H9 (cell line): Measurements from ENCODE around the gene CABLES1. TPM values are rescaled to one million over a fixed set of nuclear protein-coding genes. Genes with fewer than 3 reads are reported as not detected.

Experiments
- DNase-seq: peaks from one replicate; pipeline ENCODE4 v3.0.0-alpha.2; 2017
- H2AFZ ChIP-seq: one replicate; pipeline ENCODE4 v1.6.1; 2013; ENCODE audit warnings: mild to moderate bottlenecking, low read length, control low read depth, moderate library complexity
- H2AK5ac ChIP-seq: 2 replicates; pipeline ENCODE4 v1.6.1; 2013; ENCODE audit warnings: low read length, control low read depth, mixed read lengths; ENCODE audit not compliant: insufficient read length
- H2BK120ac ChIP-seq: one replicate; pipeline ENCODE4 v1.6.1; 2013; ENCODE audit warnings: low read depth, mild to moderate bottlenecking, low read length, control low read depth, inconsistent platforms; ENCODE audit not compliant: poor library complexity, severe bottlenecking
- H2BK12ac ChIP-seq: 2 replicates; pipeline ENCODE4 v1.6.1; 2013; ENCODE audit warnings: low read length, control low read depth, mixed read lengths, low read depth; ENCODE audit not compliant: insufficient read length
- H2BK15ac ChIP-seq: 2 replicates; pipeline ENCODE4 v1.6.1; 2013; ENCODE audit warnings: low read depth, low read length, control low read depth
- H2BK20ac ChIP-seq: one replicate; pipeline ENCODE4 v1.6.1; 2013; ENCODE audit warnings: low read depth, mild to moderate bottlenecking, low read length, control low read depth, inconsistent platforms; ENCODE audit not compliant: poor library complexity, severe bottlenecking
- H2BK5ac ChIP-seq: 2 replicates; pipeline ENCODE4 v1.6.1; 2013; ENCODE audit warnings: low read length, control low read depth, mixed read lengths; ENCODE audit not compliant: insufficient read length
- H3K14ac ChIP-seq: 2 replicates; pipeline ENCODE4 v1.6.1; 2013; ENCODE audit warnings: low read length, control low read depth; ENCODE audit not compliant: insufficient read depth
- H3K18ac ChIP-seq: 2 replicates; pipeline ENCODE4 v1.6.1; 2013; ENCODE audit warnings: low read depth, mild to moderate bottlenecking, mixed read lengths, low read length, control low read depth; ENCODE audit not compliant: insufficient read length
- H3K23ac ChIP-seq: 2 replicates; pipeline ENCODE4 v1.6.1; 2013; ENCODE audit warnings: low read length, control low read depth, mixed read lengths, low read depth; ENCODE audit not compliant: insufficient read length
- H3K23me2 ChIP-seq: 2 replicates; pipeline ENCODE4 v1.6.1; 2013; ENCODE audit warnings: low read depth, mild to moderate bottlenecking, mixed read lengths, low read length, control low read depth; ENCODE audit not compliant: insufficient read length, poor library complexity, severe bottlenecking
- H3K27ac ChIP-seq: 2 replicates; pipeline ENCODE4 v1.5.1; 2013; ENCODE audit warnings: low read length, control low read depth, mixed read lengths, low read depth; ENCODE audit not compliant: insufficient read length
- H3K27me3 ChIP-seq: 2 replicates; pipeline ENCODE4 v1.6.1; 2013; ENCODE audit warnings: low read length, control low read depth, inconsistent platforms; ENCODE audit not compliant: insufficient read depth
- H3K4ac ChIP-seq: 2 replicates; pipeline ENCODE4 v1.6.1; 2013; ENCODE audit warnings: low read depth, mild to moderate bottlenecking, control low read depth, inconsistent platforms, low read length, moderate library complexity
- H3K4me1 ChIP-seq: 2 replicates; pipeline ENCODE4 v1.6.1; 2013; ENCODE audit warnings: low read length, control low read depth, inconsistent platforms; ENCODE audit not compliant: insufficient read depth
- H3K4me2 ChIP-seq: 2 replicates; pipeline ENCODE4 v1.6.1; 2013; ENCODE audit warnings: low read length, control low read depth, mixed read lengths; ENCODE audit not compliant: insufficient read length, insufficient read depth
- H3K56ac ChIP-seq: 2 replicates; pipeline ENCODE4 v1.6.1; 2013; ENCODE audit warnings: low read depth, mild to moderate bottlenecking, mixed read lengths, low read length, control low read depth; ENCODE audit not compliant: insufficient read length
- H3K79me1 ChIP-seq: 2 replicates; pipeline ENCODE4 v1.6.1; 2013; ENCODE audit warnings: low read depth, mild to moderate bottlenecking, moderate library complexity, low read length, control low read depth, inconsistent platforms; ENCODE audit not compliant: insufficient read depth, poor library complexity, severe bottlenecking
- H3K79me2 ChIP-seq: 2 replicates; pipeline ENCODE4 v1.6.1; 2013; ENCODE audit warnings: low read length, control low read depth, inconsistent platforms; ENCODE audit not compliant: insufficient read depth
- H3K9ac ChIP-seq: 2 replicates; pipeline ENCODE4 v1.6.1; 2013; ENCODE audit warnings: low read length, control low read depth, mixed read lengths; ENCODE audit not compliant: insufficient read length; ENCODE audit errors: extremely low read depth
- H3K9me3 ChIP-seq: one replicate; pipeline ENCODE4 v1.6.1; 2013; ENCODE audit warnings: low read depth, low read length, inconsistent platforms; ENCODE audit not compliant: control insufficient read depth
- H3T11ph ChIP-seq: one replicate; pipeline ENCODE4 v1.6.1; 2013; ENCODE audit warnings: mild to moderate bottlenecking, low read length, control low read depth, inconsistent platforms
- H4K20me1 ChIP-seq: one replicate; pipeline ENCODE4 v1.6.1; 2013; ENCODE audit not compliant: control insufficient read depth, insufficient read length, insufficient read depth
- H4K5ac ChIP-seq: 2 replicates; pipeline ENCODE4 v1.6.1; 2013; ENCODE audit warnings: low read depth, mild to moderate bottlenecking, mixed read lengths, low read length, control low read depth; ENCODE audit not compliant: insufficient read length
- H4K8ac ChIP-seq: replicated peaks from 2 replicates; pipeline ENCODE4 v1.6.1; 2013; ENCODE audit warnings: low read length, control low read depth, mixed read lengths, low read depth; ENCODE audit not compliant: insufficient read length
- H4K91ac ChIP-seq: 2 replicates; pipeline ENCODE4 v1.6.1; 2013; ENCODE audit warnings: low read depth, mild to moderate bottlenecking, moderate library complexity, mixed read lengths, low read length, control low read depth; ENCODE audit not compliant: insufficient read length
- H3K27ac Mint-ChIP-seq, 3 experiments: 2 replicates in 2 of 3; 3 replicates in 1 of 3; pipeline ENCODE4 v1.8.0; 2020 to 2021; ENCODE audit warnings: mixed read lengths in 3 of 3, mild to moderate bottlenecking in 1 of 3, moderate library complexity in 1 of 3
- H3K27me3 Mint-ChIP-seq: 2 replicates; pipeline ENCODE4 v1.8.0; 2021; ENCODE audit warnings: low read depth, mild to moderate bottlenecking, moderate library complexity, mixed read lengths
- H3K36me3 Mint-ChIP-seq, 3 experiments: 2 replicates in 2 of 3; 3 replicates in 1 of 3; pipeline ENCODE4 v1.8.0; 2020 to 2021; ENCODE audit warnings: low read depth in 3 of 3, mixed read lengths in 3 of 3; ENCODE audit not compliant: insufficient read depth in 1 of 3
- H3K4me1 Mint-ChIP-seq, 2 experiments: 2 replicates each; pipeline ENCODE4 v1.8.0; 2020; ENCODE audit warnings: mixed read lengths in 2 of 2
- H3K4me3 Mint-ChIP-seq, 2 experiments: 2 replicates in 1 of 2; 3 replicates in 1 of 2; pipeline ENCODE4 v1.8.0; 2020 to 2021; ENCODE audit warnings: mild to moderate bottlenecking in 2 of 2, mixed read lengths in 2 of 2, moderate library complexity in 1 of 2
- H3K9me3 Mint-ChIP-seq, 2 experiments: 2 replicates in 1 of 2; 3 replicates in 1 of 2; pipeline ENCODE4 v1.8.0; 2020; ENCODE audit warnings: mild to moderate bottlenecking in 2 of 2, mixed read lengths in 2 of 2, moderate library complexity in 1 of 2
- WGBS: extraction: QIAGEN DNeasy Blood & Tissue Kit; methylation state at CpG from one replicate; pipeline ENCODE4 v1.1.7; 2013; ENCODE audit warnings: missing lambda C conversion rate, low lambda C conversion rate, mixed read lengths; ENCODE audit not compliant: insufficient read length; ENCODE audit errors: extremely low coverage; 5-methylcytosine and 5-hydroxymethylcytosine counted together
- total RNA-seq: library from RNA; stranded (reverse); gene quantifications from 2 replicates; pipeline ENCODE4 v1.2.1, GENCODE V29; 2021
- TF ChIP-seq, protein P1 (sequence below): fragments of 200-600 bp; sonication (generic); conservative IDR thresholded peaks from 3 replicates; pipeline ENCODE4 v1.8.0; 2021; ENCODE audit warnings: antibody characterized with exemption, mild to moderate bottlenecking

The CABLES1 gene
- total RNA-seq, 1 experiment from 2014 or later, result 27.1 TPM

DNA sequence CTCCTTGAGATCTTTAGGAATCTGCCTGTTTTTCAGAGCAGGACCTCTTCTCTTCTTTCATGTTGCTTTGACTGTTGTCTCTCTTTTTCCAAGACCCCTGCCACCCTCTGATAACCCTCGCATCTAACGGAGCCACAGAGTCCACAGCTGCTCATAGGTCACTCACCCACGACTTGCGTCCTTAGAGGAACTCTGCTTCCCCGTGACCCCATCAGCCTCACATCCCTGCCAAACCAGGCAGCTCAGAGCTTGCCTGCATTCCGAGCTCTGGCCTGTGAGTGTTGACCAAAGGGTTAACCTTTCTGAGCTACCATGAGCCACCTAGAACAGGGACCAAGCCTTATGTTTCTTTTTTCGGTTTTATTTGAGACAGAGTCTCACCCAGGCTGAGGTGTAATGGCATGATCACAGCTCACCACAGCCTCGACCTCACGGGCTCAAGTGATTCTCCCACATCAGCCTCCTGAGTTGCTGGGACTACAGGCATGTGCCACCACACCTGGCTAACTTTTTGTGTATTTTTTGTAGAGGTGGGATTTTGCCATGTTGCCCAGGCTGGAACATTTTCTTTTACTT, 36.4 kb downstream of the CABLES1 start:
- Histone ChIP-seq H4K8ac (no peak overlapping the region), H3K23ac (no peak overlapping the region), H4K5ac (no peak overlapping the region), H2BK20ac (no peak overlapping the region), H3K4me2 (no peak overlapping the region), H3K9me3 (no peaks in the 10 kb centered on the region), H3K27ac (no peak overlapping the region), H3K79me2 (peaks cover 9% of the 10 kb centered on the region; the same call in 1 of the 2 replicates), H3K56ac (no peak overlapping the region), H3K4ac (no peak overlapping the region), H2AFZ (no peak overlapping the region), H2BK120ac (no peak overlapping the region), H3T11ph (no peak overlapping the region), H2BK15ac (no peak overlapping the region), H3K27me3 (no peaks in the 10 kb centered on the region), H2BK5ac (no peak overlapping the region), H4K91ac (no peak overlapping the region), H3K18ac (no peak overlapping the region), H3K23me2 (peaks cover 3% of the 10 kb centered on the region), H4K20me1 (no peaks in the 10 kb centered on the region), H3K9ac (no peak overlapping the region), H2BK12ac (no peak overlapping the region), H3K14ac (no peak overlapping the region), H2AK5ac (no peak overlapping the region), H3K4me1 (peaks cover 13% of the 10 kb centered on the region; the same call in 1 of the 2 replicates), H3K79me1 (peaks cover 3% of the 10 kb centered on the region)
- Mint-ChIP-seq H3K4me3 (no peak overlapping the region; a peak in 2 of 5 replicates), H3K4me1 (peaks cover 72 to 74% of the 10 kb centered on the region in 2 experiments), H3K9me3 (no peaks in the 10 kb centered on the region), H3K36me3 (peaks cover 0 to 8% (median 0%) of the 10 kb centered on the region in 3 experiments; a peak in 3 of 7 replicates), H3K27me3 (no peaks in the 10 kb centered on the region), H3K27ac (peak overlapping the region in 2 of 3 experiments; percentile 6 to 48; a peak in 5 of 7 replicates)
- no CpG with 5 or more reads among the region's 9 CpGs for WGBS
- TF ChIP-seq, protein P1, sequence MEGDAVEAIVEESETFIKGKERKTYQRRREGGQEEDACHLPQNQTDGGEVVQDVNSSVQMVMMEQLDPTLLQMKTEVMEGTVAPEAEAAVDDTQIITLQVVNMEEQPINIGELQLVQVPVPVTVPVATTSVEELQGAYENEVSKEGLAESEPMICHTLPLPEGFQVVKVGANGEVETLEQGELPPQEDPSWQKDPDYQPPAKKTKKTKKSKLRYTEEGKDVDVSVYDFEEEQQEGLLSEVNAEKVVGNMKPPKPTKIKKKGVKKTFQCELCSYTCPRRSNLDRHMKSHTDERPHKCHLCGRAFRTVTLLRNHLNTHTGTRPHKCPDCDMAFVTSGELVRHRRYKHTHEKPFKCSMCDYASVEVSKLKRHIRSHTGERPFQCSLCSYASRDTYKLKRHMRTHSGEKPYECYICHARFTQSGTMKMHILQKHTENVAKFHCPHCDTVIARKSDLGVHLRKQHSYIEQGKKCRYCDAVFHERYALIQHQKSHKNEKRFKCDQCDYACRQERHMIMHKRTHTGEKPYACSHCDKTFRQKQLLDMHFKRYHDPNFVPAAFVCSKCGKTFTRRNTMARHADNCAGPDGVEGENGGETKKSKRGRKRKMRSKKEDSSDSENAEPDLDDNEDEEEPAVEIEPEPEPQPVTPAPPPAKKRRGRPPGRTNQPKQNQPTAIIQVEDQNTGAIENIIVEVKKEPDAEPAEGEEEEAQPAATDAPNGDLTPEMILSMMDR, result no peak
- DNase-seq, result no peak
